HEK293T (cell line): ENCODE results near the gene OSER1.

Experiments used
- CTCF ChIA-PET: fragments of 350-600 bp; formaldehyde crosslinking; extraction: SDS; loops from one replicate; lab custom pipeline; 2021; ENCODE audit warnings: antibody characterized with exemption, inconsistent platforms; lab: Yijun Ruan, JAX
- POLR2A ChIA-PET: fragments of 350-600 bp; formaldehyde crosslinking; extraction: SDS; loops from one replicate; lab custom pipeline; 2020; ENCODE audit warnings: antibody characterized with exemption, inconsistent platforms; lab: Yijun Ruan, JAX
- DNase-seq: peaks from one replicate; pipeline ENCODE4 v3.0.0; 2012; ENCODE audit warnings: mixed read lengths; ENCODE audit errors: extremely low spot score
- ARNT ChIP-seq: fragments of 450-650 bp; IDR thresholded peaks from 2 replicates; pipeline ENCODE4 v1.6.1; 2017; ENCODE audit warnings: mild to moderate bottlenecking
- BHLHE40 ChIP-seq: fragments of 450-650 bp; IDR thresholded peaks from 2 replicates; pipeline ENCODE4 v1.6.1; 2016; ENCODE audit warnings: mild to moderate bottlenecking, moderate library complexity, borderline replicate concordance
- CTBP1 ChIP-seq: fragments of 450-650 bp; IDR thresholded peaks from 2 replicates; pipeline ENCODE4 v1.6.1; 2016; ENCODE audit warnings: borderline replicate concordance
- ELF4 ChIP-seq: fragments of 450-650 bp; IDR thresholded peaks from 2 replicates; pipeline ENCODE4 v1.6.1; 2017; ENCODE audit warnings: antibody characterized with exemption
- FOXA1 ChIP-seq: fragments of 450-650 bp; IDR thresholded peaks from 2 replicates; pipeline ENCODE4 v1.6.1; 2016; ENCODE audit warnings: mild to moderate bottlenecking
- FOXK2 ChIP-seq: fragments of 450-650 bp; IDR thresholded peaks from 2 replicates; pipeline ENCODE4 v1.6.1; 2016; ENCODE audit warnings: mild to moderate bottlenecking
- FOXM1 ChIP-seq: fragments of 450-650 bp; IDR thresholded peaks from 2 replicates; pipeline ENCODE4 v1.6.1; 2017; ENCODE audit warnings: mild to moderate bottlenecking, borderline replicate concordance
- HDGF ChIP-seq: fragments of 450-650 bp; IDR thresholded peaks from 2 replicates; pipeline ENCODE4 v1.6.1; 2017; ENCODE audit warnings: antibody characterized with exemption, borderline replicate concordance
- L3MBTL2 ChIP-seq: fragments of 450-650 bp; conservative IDR thresholded peaks from 2 replicates; pipeline ENCODE4 v1.6.1; 2016; ENCODE audit warnings: mild to moderate bottlenecking
- LEF1 ChIP-seq: fragments of 450-650 bp; IDR thresholded peaks from 2 replicates; pipeline ENCODE4 v1.6.1; 2017; ENCODE audit warnings: mild to moderate bottlenecking, borderline replicate concordance
- NFRKB ChIP-seq: fragments of 450-650 bp; IDR thresholded peaks from 2 replicates; pipeline ENCODE4 v1.6.1; 2016; ENCODE audit warnings: mild to moderate bottlenecking, moderate library complexity
- SP1 ChIP-seq: fragments of 450-650 bp; IDR thresholded peaks from 2 replicates; pipeline ENCODE4 v1.6.1; 2017
- SUZ12 ChIP-seq: fragments of 450-650 bp; IDR thresholded peaks from 2 replicates; pipeline ENCODE4 v1.6.1; 2016; ENCODE audit warnings: mild to moderate bottlenecking
- TARDBP ChIP-seq: fragments of 450-650 bp; IDR thresholded peaks from 2 replicates; pipeline ENCODE4 v1.6.1; 2016
- ZNF384 ChIP-seq: fragments of 450-650 bp; IDR thresholded peaks from 2 replicates; pipeline ENCODE4 v1.6.1; 2016
- TF ChIP-seq, protein P1 (sequence below): fragments of 450-650 bp; IDR thresholded peaks from 2 replicates; pipeline ENCODE4 v1.6.1; 2016

Gene OSER1

DNA sequence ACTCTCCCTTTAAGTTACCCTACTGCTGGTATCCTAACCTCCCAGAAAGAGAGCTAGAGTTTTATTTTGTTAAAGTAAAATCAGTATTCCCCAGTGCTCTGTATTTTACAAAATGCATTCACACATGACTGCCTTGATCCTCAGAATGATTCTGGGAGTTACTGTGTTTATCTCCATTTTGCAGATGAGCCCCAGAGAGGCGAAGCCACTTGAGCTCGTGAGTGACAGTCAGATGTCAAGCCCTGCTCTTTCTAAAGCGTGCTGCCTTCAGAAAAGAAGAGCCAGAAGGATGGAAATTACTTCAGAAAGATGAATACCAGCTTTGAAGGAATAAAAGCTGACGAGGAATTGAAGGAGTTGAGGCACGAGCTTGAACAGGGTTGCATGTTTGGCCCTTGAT, 14.1 kb upstream of the OSER1 start:
- TF ChIP-seq SP1: no peak
- no peak for TF ChIP-seq FOXA1
- no peak for TF ChIP-seq ZNF384
- no peak for TF ChIP-seq TARDBP
- no peak for TF ChIP-seq ARNT
- no peak for TF ChIP-seq FOXM1
- TF ChIP-seq NFRKB: no peak
- no peak for TF ChIP-seq L3MBTL2
- TF ChIP-seq, protein P1, sequence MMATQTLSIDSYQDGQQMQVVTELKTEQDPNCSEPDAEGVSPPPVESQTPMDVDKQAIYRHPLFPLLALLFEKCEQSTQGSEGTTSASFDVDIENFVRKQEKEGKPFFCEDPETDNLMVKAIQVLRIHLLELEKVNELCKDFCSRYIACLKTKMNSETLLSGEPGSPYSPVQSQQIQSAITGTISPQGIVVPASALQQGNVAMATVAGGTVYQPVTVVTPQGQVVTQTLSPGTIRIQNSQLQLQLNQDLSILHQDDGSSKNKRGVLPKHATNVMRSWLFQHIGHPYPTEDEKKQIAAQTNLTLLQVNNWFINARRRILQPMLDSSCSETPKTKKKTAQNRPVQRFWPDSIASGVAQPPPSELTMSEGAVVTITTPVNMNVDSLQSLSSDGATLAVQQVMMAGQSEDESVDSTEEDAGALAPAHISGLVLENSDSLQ: no peak
- TF ChIP-seq ELF4: no peak
- no peak for TF ChIP-seq SUZ12
- no peak for TF ChIP-seq BHLHE40
- TF ChIP-seq HDGF: no peak
- DNase-seq: no peak
- CTCF ChIA-PET: interaction anchor here (0.7 to 0.9 kb wide), 2 partner anchors 87 to 171 kb away, joined by 3 to 8 read pairs; partner anchors contain the start of gene FITM2
- POLR2A ChIA-PET: interaction anchor here (0.6 to 1.0 kb wide), 2 partner anchors 22 to 86 kb away, joined by 3 to 4 read pairs; partner anchors contain the start of genes FITM2 and GDAP1L1

DNA sequence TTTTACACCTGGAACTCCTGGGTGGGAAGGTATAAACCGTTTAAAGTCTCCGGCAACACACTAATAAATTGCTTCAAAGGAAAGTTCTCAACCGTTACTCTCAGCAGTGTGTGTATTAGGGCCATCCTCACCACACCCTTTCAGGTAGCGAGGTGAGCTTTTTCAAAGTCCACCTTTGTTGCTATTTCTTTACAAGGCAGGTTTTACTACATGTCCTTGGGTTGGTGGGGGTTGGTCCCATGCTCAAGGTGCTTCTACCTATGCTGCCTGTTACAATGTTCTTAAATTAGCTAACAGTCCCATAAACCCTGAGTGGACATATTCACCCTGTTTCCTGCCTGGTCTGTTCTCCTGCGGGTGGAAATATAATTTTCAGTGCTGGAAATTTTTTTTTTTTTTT, 13.2 kb upstream of the OSER1 start:
- ChIA-PET CTCF (interaction anchor here (0.7 to 1.3 kb wide), 5 partner anchors 7 to 162 kb away, joined by 3 to 5 read pairs (median 3); no protein-coding TSS in a partner anchor), POLR2A (interaction anchor here (0.6 to 1.0 kb wide), 2 partner anchors 23 to 87 kb away, joined by 3 to 4 read pairs; partner anchors contain the start of genes FITM2 and GDAP1L1)
- no peak for DNase-seq
- TF ChIP-seq FOXM1 (no peak), NFRKB (no peak), SUZ12 (no peak), L3MBTL2 (no peak), HDGF (no peak), FOXA1 (no peak), SP1 (no peak), TARDBP (no peak), ZNF384 (no peak), FOXK2 (no peak), LEF1 (no peak), CTBP1 (no peak), BHLHE40 (no peak), ELF4 (no peak), ARNT (no peak)
- TF ChIP-seq, protein P1: no peak

DNA sequence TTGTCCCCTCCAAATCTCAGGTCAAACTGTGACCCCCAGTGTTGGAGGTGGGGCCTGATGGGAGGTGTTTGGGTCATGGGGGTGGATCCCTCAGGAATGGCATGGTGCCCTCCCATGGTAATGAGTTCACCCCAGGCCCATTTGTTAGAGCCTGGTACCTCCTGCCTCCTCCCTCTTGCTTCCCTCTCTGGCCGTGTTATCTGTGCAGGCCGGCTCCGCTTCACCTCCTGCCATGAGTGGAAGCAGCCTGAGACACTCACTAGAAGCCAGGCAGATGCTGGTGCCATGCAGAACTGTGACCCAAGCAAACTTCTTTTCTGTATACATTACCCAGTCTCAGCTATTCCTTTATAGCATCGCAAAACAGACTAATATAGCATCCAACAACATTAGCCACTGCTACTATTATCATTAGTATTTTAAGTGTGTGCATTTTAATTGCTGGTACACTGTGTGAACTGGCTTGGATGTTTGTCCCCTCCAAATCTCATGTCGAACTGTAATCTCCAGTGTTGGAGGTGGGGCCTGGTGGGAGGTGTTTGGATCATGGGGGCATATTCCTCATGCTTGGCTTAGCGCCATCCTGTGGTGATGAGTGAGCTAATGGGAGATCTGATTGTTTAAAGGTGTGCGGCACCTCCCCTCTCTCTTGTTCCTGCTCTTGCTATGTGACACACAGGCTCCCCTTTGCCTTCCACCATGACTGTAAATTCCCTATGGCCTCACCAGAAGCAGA, 12.2 kb upstream of the OSER1 start:
- CTCF ChIA-PET: interaction anchor here (0.6 to 1.3 kb wide), 5 partner anchors 8 to 163 kb away, joined by 3 to 5 read pairs (median 3); no protein-coding TSS in a partner anchor
- POLR2A ChIA-PET: no interaction called here
- no peak for DNase-seq
- TF ChIP-seq BHLHE40 (no peak), ARNT (no peak), NFRKB (no peak), SUZ12 (no peak), FOXM1 (no peak), HDGF (no peak), CTBP1 (no peak), SP1 (no peak), ZNF384 (no peak), FOXA1 (no peak), LEF1 (no peak), FOXK2 (no peak), L3MBTL2 (no peak), TARDBP (no peak), ELF4 (no peak)
- TF ChIP-seq, protein P1: no peak

DNA sequence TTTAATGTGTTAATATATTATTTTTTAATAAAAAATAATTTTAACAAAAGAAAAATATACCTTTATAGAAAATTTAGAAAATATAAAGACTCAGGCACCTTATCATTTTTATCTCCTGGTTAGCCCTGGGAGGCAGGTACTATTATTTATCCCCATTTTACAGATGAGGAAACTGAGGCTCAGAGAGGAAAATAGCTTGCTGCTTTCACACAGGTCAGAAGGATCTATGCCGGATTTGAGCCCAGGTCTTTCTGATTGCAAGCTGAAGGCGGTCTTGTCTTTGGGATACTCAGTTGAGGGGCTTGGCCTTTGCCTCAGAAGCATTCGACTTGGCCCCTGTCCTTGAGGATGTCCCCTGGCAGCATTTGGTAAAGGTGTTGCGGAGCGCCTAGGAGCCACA, 11.5 kb upstream of the OSER1 start:
- POLR2A ChIA-PET: no interaction called here
- TF ChIP-seq BHLHE40: no peak
- TF ChIP-seq HDGF: no peak
- no peak for TF ChIP-seq ARNT
- no peak for TF ChIP-seq FOXM1
- TF ChIP-seq SUZ12: no peak
- TF ChIP-seq ZNF384: no peak
- TF ChIP-seq ELF4: no peak
- no peak for TF ChIP-seq TARDBP
- TF ChIP-seq LEF1: no peak
- TF ChIP-seq, protein P1: no peak
- TF ChIP-seq L3MBTL2: no peak
- TF ChIP-seq FOXA1: no peak
- no peak for TF ChIP-seq FOXK2
- TF ChIP-seq SP1: no peak
- no peak for TF ChIP-seq CTBP1
- TF ChIP-seq NFRKB: no peak
- CTCF ChIA-PET: no interaction called here
- DNase-seq: no peak
